Stomach (tissue), 4 donors: ENCODE data around the gene RTN4.

ENCODE experiments used
- CTCF ChIP-seq, 7 experiments: fragments of 450-650 bp in 4 of 7; fragments of 200-600 bp in 3 of 7; sonication (generic) in 3 of 7; IDR thresholded peaks; one replicate each; pipeline ENCODE4 v1.5.1; 2016 to 2019; ENCODE audit warnings: antibody characterized with exemption in 7 of 7, control low read depth in 2 of 7, mild to moderate bottlenecking in 1 of 7
- POLR2A ChIP-seq, 4 donors: fragments of 450-650 bp; IDR thresholded peaks; one replicate each; pipeline ENCODE4 v1.6.1; 2016; ENCODE audit warnings: antibody characterized with exemption in 4 of 4, control low read depth in 2 of 4, mild to moderate bottlenecking in 1 of 4, moderate library complexity in 1 of 4

GRCh38 chr2:54950811-54951210 is 99.4 kb downstream of the RTN4 start:
- TF ChIP-seq POLR2A (IDR thresholded peaks at IDR 0.05), result no peak
- no peak for TF ChIP-seq CTCF (IDR thresholded peaks at IDR 0.05)
